Measurements from ENCODE around the gene ZFYVE1. TPM values are rescaled to one million over a fixed set of nuclear protein-coding genes. Genes with fewer than 3 reads are reported as not detected.
"Not testable (repeated sequence)": the region's sequence is repeated elsewhere in the genome, so short reads cannot be mapped to it uniquely, and the experiment has no call there.

Gene ZFYVE1
- polyA plus RNA-seq, 1 experiment, result 31.6 TPM

- peaks cover 6% of the 10 kb centered on the region for H3K36me3 ChIP-seq (ENCODE audit: control insufficient read depth, insufficient read depth, low read length)
- POLR2A ChIA-PET, result interaction anchor here (0.6 to 0.9 kb wide), 2 partner anchors 31 to 42 kb away, joined by 3 to 4 read pairs; partner anchors contain the start of gene RBM25
- TF ChIP-seq, protein P1, sequence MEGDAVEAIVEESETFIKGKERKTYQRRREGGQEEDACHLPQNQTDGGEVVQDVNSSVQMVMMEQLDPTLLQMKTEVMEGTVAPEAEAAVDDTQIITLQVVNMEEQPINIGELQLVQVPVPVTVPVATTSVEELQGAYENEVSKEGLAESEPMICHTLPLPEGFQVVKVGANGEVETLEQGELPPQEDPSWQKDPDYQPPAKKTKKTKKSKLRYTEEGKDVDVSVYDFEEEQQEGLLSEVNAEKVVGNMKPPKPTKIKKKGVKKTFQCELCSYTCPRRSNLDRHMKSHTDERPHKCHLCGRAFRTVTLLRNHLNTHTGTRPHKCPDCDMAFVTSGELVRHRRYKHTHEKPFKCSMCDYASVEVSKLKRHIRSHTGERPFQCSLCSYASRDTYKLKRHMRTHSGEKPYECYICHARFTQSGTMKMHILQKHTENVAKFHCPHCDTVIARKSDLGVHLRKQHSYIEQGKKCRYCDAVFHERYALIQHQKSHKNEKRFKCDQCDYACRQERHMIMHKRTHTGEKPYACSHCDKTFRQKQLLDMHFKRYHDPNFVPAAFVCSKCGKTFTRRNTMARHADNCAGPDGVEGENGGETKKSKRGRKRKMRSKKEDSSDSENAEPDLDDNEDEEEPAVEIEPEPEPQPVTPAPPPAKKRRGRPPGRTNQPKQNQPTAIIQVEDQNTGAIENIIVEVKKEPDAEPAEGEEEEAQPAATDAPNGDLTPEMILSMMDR (IDR thresholded peaks at IDR 0.05; ENCODE audit: insufficient read depth, low read depth, low read length), result no peak
These were observed 640 bp upstream of the ZFYVE1 start for GRCh38 chr14:73027546-73027945.

GRCh38 chr14:73026243-73026844 is 562 bp downstream of the ZFYVE1 start:
- CTCF ChIA-PET, result interaction anchor here (0.5 to 1.4 kb wide), 3 partner anchors 77 to 514 kb away, joined by 3 read pairs; no protein-coding TSS in a partner anchor
- H3K4me3 ChIP-seq (ENCODE audit: low read depth, low read length), result peak overlapping the region; percentile 84
- POLR2A ChIA-PET, result interaction anchor here (0.7 to 0.9 kb wide), 2 partner anchors 23 to 32 kb away, joined by 3 to 5 read pairs; partner anchors contain the start of gene RBM25
- no peaks in the 10 kb centered on the region for H3K27me3 ChIP-seq (ENCODE audit: control insufficient read depth, insufficient read depth, low read length)
- H3K36me3 ChIP-seq (ENCODE audit: control insufficient read depth, insufficient read depth, low read length), result peaks cover 6% of the 10 kb centered on the region
- TF ChIP-seq, protein P1 (IDR thresholded peaks at IDR 0.05; ENCODE audit: insufficient read depth, low read depth, low read length), result no peak
- no peak for DNase-seq (ENCODE audit: low read depth)

More at GRCh38 chr14:73027546-73027945, 640 bp upstream of the ZFYVE1 start:
- no peak for DNase-seq (ENCODE audit: low read depth)
- CTCF ChIA-PET, result interaction anchor here (0.9 to 1.4 kb wide), 2 partner anchors 78 to 515 kb away, joined by 3 read pairs; no protein-coding TSS in a partner anchor
- Histone ChIP-seq H3K4me3 (ENCODE audit: low read depth, low read length) (peak overlapping the region; percentile 39), H3K27me3 (ENCODE audit: control insufficient read depth, insufficient read depth, low read length) (no peaks in the 10 kb centered on the region)

- H3K4me3 ChIP-seq (ENCODE audit: low read depth, low read length), result peak overlapping the region; percentile 84
- DNase-seq (ENCODE audit: low read depth), result no peak
- POLR2A ChIA-PET, result interaction anchor here (0.6 to 0.7 kb wide), 2 partner anchors 12 to 493 kb away, joined by 3 to 5 read pairs; no protein-coding TSS in a partner anchor
- no peaks in the 10 kb centered on the region for H3K27me3 ChIP-seq (ENCODE audit: control insufficient read depth, insufficient read depth, low read length)
- CTCF ChIA-PET, result interaction anchor here (0.7 to 0.8 kb wide), 2 partner anchors 57 to 512 kb away, joined by 3 read pairs; no protein-coding TSS in a partner anchor
- peaks cover 6% of the 10 kb centered on the region for H3K36me3 ChIP-seq (ENCODE audit: control insufficient read depth, insufficient read depth, low read length)
- TF ChIP-seq, protein P1 (IDR thresholded peaks at IDR 0.05; ENCODE audit: insufficient read depth, low read depth, low read length), result no peak
These were observed 1.4 kb downstream of the ZFYVE1 start for GRCh38 chr14:73025544-73025943.

GRCh38 chr14:73022051-73022450 is 4.9 kb downstream of the ZFYVE1 start:
- Histone ChIP-seq H3K36me3 (ENCODE audit: control insufficient read depth, insufficient read depth, low read length) (peaks cover 8% of the 10 kb centered on the region), H3K4me3 (ENCODE audit: low read depth, low read length) (no peak overlapping the region), H3K27me3 (ENCODE audit: control insufficient read depth, insufficient read depth, low read length) (no peaks in the 10 kb centered on the region)
- TF ChIP-seq, protein P1 (IDR thresholded peaks at IDR 0.05; ENCODE audit: insufficient read depth, low read depth, low read length), result no peak
- DNase-seq (ENCODE audit: low read depth), result no peak
- POLR2A ChIA-PET, result no interaction called here
- CTCF ChIA-PET, result interaction anchor here (0.6 kb wide), 1 partner anchor 165 kb away, joined by 3 read pairs; no protein-coding TSS in a partner anchor

DNA sequence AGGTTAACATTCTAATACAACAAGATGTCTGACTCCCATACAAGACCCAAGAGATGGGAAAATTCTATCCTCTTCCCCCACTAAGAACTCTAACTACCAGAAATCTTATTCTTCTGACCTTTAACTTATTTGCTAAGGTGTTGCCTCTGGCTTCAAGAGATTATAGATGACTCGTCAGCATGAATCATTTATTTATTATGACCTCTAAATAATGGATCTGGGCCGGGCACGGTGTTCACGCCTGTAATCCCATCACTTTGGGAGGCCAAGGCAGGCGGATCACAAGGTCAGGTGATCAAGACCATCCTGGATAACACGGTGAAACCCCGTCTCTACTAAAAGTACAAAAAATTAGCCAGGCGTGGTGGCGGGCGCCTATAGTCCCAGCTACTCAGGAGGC is 10.9 kb downstream of the ZFYVE1 start:
- CTCF ChIA-PET; H3K27me3 ChIP-seq (ENCODE audit: control insufficient read depth, insufficient read depth, low read length); POLR2A ChIA-PET; H3K4me3 ChIP-seq (ENCODE audit: low read depth, low read length); DNase-seq (ENCODE audit: low read depth); H3K36me3 ChIP-seq (ENCODE audit: control insufficient read depth, insufficient read depth, low read length): not testable (repeated sequence)

- CTCF ChIA-PET; H3K27me3 ChIP-seq (ENCODE audit: control insufficient read depth, insufficient read depth, low read length); POLR2A ChIA-PET; DNase-seq (ENCODE audit: low read depth); H3K4me3 ChIP-seq (ENCODE audit: low read depth, low read length); H3K36me3 ChIP-seq (ENCODE audit: control insufficient read depth, insufficient read depth, low read length): not testable (repeated sequence)
These were observed 11.4 kb downstream of the ZFYVE1 start for GRCh38 chr14:73015552-73015951.
